ENCODE results near the gene SRXN1.

SRXN1 gene

DNA sequence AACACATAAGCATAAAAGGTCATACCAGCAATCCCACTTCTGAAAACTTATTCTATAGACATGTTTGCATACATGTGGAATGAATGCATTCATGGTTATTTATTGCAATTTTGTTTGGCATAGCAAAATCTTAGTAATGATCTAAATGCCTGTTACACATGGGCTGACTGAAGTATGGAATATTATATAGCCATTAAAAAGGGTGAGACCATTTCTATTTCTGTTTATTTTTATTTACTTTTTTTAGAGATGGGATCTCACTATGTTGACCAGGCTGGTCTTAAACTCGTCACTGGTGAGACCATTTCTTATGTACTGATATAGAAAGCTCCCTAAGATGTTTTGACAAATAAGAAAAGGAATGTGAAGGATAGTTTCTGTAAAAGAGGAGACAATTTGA, 36.9 kb upstream of the SRXN1 start:
- no peaks in the 10 kb centered on the region for H3K79me2 ChIP-seq (ENCODE audit: low read length)
- no peak overlapping the region for H3K27ac ChIP-seq (ENCODE audit: low read length)
- no peak for TF ChIP-seq CTCF (IDR thresholded peaks at IDR 0.05; ENCODE audit: low read length)
- TF ChIP-seq EZH2phosphoT487 (IDR thresholded peaks at IDR 0.05; ENCODE audit: low read length), result no peak
- TF ChIP-seq EZH2 (optimal IDR thresholded peaks at IDR 0.05; ENCODE audit: low read depth, low read length), result no peak
- DNase-seq, result no peak
- no peak overlapping the region for H2AFZ ChIP-seq (ENCODE audit: low read length)
- no peaks in the 10 kb centered on the region for H3F3A ChIP-seq (ENCODE audit: insufficient read depth, low read length)
- H4K20me1 ChIP-seq (ENCODE audit: insufficient read depth, low read length), result no peaks in the 10 kb centered on the region
- H3K4me2 ChIP-seq (ENCODE audit: low read depth, low read length), result no peak overlapping the region
- H3K9me3 ChIP-seq (replicated peaks; ENCODE audit: insufficient read depth, low read length), result no peaks in the 10 kb centered on the region
- peaks cover 26% of the 10 kb centered on the region for H3K27me3 ChIP-seq (replicated peaks; ENCODE audit: insufficient read depth, low read length)
- H3K9ac ChIP-seq (ENCODE audit: low read length), result no peak overlapping the region
- H3K36me3 ChIP-seq (replicated peaks; ENCODE audit: insufficient read depth, low read length), result no peaks in the 10 kb centered on the region
- H3K4me1 ChIP-seq (ENCODE audit: low read length), result no peaks in the 10 kb centered on the region
- H3K9me2 ChIP-seq (replicated peaks; ENCODE audit: insufficient read depth, low read length), result no peaks in the 10 kb centered on the region
- no peak overlapping the region for H3K4me3 ChIP-seq (ENCODE audit: low read length)

- Histone ChIP-seq H3K27me3 (replicated peaks; ENCODE audit: insufficient read depth, low read length) (peaks cover 25% of the 10 kb centered on the region), H3K79me2 (ENCODE audit: low read length) (no peaks in the 10 kb centered on the region), H3K4me3 (ENCODE audit: low read length) (no peak overlapping the region), H2AFZ (ENCODE audit: low read length) (no peak overlapping the region), H3K9me2 (replicated peaks; ENCODE audit: insufficient read depth, low read length) (no peaks in the 10 kb centered on the region), H3K4me2 (ENCODE audit: low read depth, low read length) (no peak overlapping the region), H3K4me1 (ENCODE audit: low read length) (no peaks in the 10 kb centered on the region), H3F3A (ENCODE audit: insufficient read depth, low read length) (no peaks in the 10 kb centered on the region), H3K27ac (ENCODE audit: low read length) (no peak overlapping the region), H3K9ac (ENCODE audit: low read length) (no peak overlapping the region), H3K9me3 (replicated peaks; ENCODE audit: insufficient read depth, low read length) (no peaks in the 10 kb centered on the region), H3K36me3 (replicated peaks; ENCODE audit: insufficient read depth, low read length) (no peaks in the 10 kb centered on the region), H4K20me1 (ENCODE audit: insufficient read depth, low read length) (no peaks in the 10 kb centered on the region)
- no peak for DNase-seq
- no peak for TF ChIP-seq CTCF (IDR thresholded peaks at IDR 0.05; ENCODE audit: low read length)
- TF ChIP-seq EZH2 (optimal IDR thresholded peaks at IDR 0.05; ENCODE audit: low read depth, low read length), result no peak
- no peak for TF ChIP-seq EZH2phosphoT487 (IDR thresholded peaks at IDR 0.05; ENCODE audit: low read length)
These were observed 36.3 kb upstream of the SRXN1 start for GRCh38 chr20:689348-689747.

GRCh38 chr20:688809-689212, 35.8 kb upstream of the SRXN1 start:
- TF ChIP-seq CTCF (IDR thresholded peaks at IDR 0.05; ENCODE audit: low read length), result no peak
- no peak overlapping the region for H3K27ac ChIP-seq (ENCODE audit: low read length)
- no peaks in the 10 kb centered on the region for H3K79me2 ChIP-seq (ENCODE audit: low read length)
- no peaks in the 10 kb centered on the region for H3K9me3 ChIP-seq (replicated peaks; ENCODE audit: insufficient read depth, low read length)
- H3K4me3 ChIP-seq (ENCODE audit: low read length), result no peak overlapping the region
- H3K36me3 ChIP-seq (replicated peaks; ENCODE audit: insufficient read depth, low read length), result no peaks in the 10 kb centered on the region
- H3K4me1 ChIP-seq (ENCODE audit: low read length), result no peaks in the 10 kb centered on the region
- H3F3A ChIP-seq (ENCODE audit: insufficient read depth, low read length), result no peaks in the 10 kb centered on the region
- H3K4me2 ChIP-seq (ENCODE audit: low read depth, low read length), result no peak overlapping the region
- no peak overlapping the region for H2AFZ ChIP-seq (ENCODE audit: low read length)
- peaks cover 22% of the 10 kb centered on the region for H3K27me3 ChIP-seq (replicated peaks; ENCODE audit: insufficient read depth, low read length)
- H3K9me2 ChIP-seq (replicated peaks; ENCODE audit: insufficient read depth, low read length), result no peaks in the 10 kb centered on the region
- no peak for DNase-seq
- H4K20me1 ChIP-seq (ENCODE audit: insufficient read depth, low read length), result no peaks in the 10 kb centered on the region
- H3K9ac ChIP-seq (ENCODE audit: low read length), result no peak overlapping the region

Data from MM.1S (cell line).